PC-9 (cell line): ENCODE data around the gene FOSB. TPM values are rescaled to one million over a fixed set of nuclear protein-coding genes. Genes with fewer than 3 reads are reported as not detected.

ENCODE experiments used
- BruUV-seq: library from RNA; stranded (reverse); fragments of 400-500 nt; replicated peaks from 2 replicates; lab custom pipeline; 2021; lab: Mats Ljungman, UMichigan
- CTCF ChIA-PET: fragments of 300-600 bp; sonication (Branson Sonifier 250); formaldehyde crosslinking; loops from one replicate; lab custom pipeline; 2022; ENCODE audit warnings: antibody characterized with exemption; lab: Charles Lee
- POLR2A ChIA-PET: fragments of 300-600 bp; sonication (Branson Sonifier 250); formaldehyde crosslinking; loops from one replicate; lab custom pipeline; 2022; ENCODE audit warnings: antibody characterized with exemption; ENCODE audit not compliant: unreplicated experiment; lab: Charles Lee
- DNase-seq, 2 experiments: peaks; one replicate each; pipeline versions ENCODE4 v3.0.0 to v3.0.0-alpha.2; 2015 to 2022; ENCODE audit warnings: mixed read lengths in 1 of 2
- H2AFZ ChIP-seq: fragments of 200-600 bp; sonication (generic); 2 replicates; pipeline ENCODE4 v1.8.1; 2017; ENCODE audit warnings: antibody characterized with exemption
- H3F3A ChIP-seq: fragments of 200-600 bp; sonication (generic); 2 replicates; pipeline ENCODE4 v1.8.1; 2017; ENCODE audit warnings: antibody characterized with exemption, mild to moderate bottlenecking, low read depth; ENCODE audit not compliant: insufficient read depth
- H3K27ac ChIP-seq: fragments of 200-600 bp; sonication (generic); 2 replicates; pipeline ENCODE4 v1.6.1; 2016; ENCODE audit warnings: mixed run types
- H3K27me3 ChIP-seq: fragments of 200-600 bp; sonication (generic); 2 replicates; pipeline ENCODE4 v1.6.1; 2016; ENCODE audit warnings: low read depth, mixed run types; ENCODE audit not compliant: insufficient read depth
- H3K36me3 ChIP-seq: fragments of 200-600 bp; sonication (generic); 2 replicates; pipeline ENCODE4 v1.6.1; 2016; ENCODE audit warnings: low read depth, mixed run types
- H3K4me1 ChIP-seq: fragments of 200-600 bp; sonication (generic); replicated peaks from 2 replicates; pipeline ENCODE4 v1.6.1; 2016; ENCODE audit warnings: mixed run types; ENCODE audit not compliant: insufficient read depth
- H3K4me2 ChIP-seq: fragments of 200-600 bp; sonication (generic); 2 replicates; pipeline ENCODE4 v1.6.1; 2017; ENCODE audit warnings: mixed run types
- H3K4me3 ChIP-seq: fragments of 200-600 bp; sonication (generic); 2 replicates; pipeline ENCODE4 v1.6.1; 2016; ENCODE audit warnings: mixed run types
- H3K79me2 ChIP-seq: fragments of 200-600 bp; sonication (generic); 2 replicates; pipeline ENCODE4 v1.6.1; 2017; ENCODE audit warnings: low read depth, mixed run types
- H3K9me2 ChIP-seq: fragments of 200-600 bp; sonication (generic); 2 replicates; pipeline ENCODE4 v1.8.1; 2017; ENCODE audit warnings: mild to moderate bottlenecking; ENCODE audit not compliant: insufficient read depth
- H3K9me3 ChIP-seq: fragments of 200-600 bp; sonication (generic); 2 replicates; pipeline ENCODE4 v1.8.1; 2016; ENCODE audit warnings: low read depth; ENCODE audit not compliant: insufficient read depth
- H4K20me1 ChIP-seq: fragments of 200-600 bp; sonication (generic); 2 replicates; pipeline ENCODE4 v1.8.1; 2017; ENCODE audit not compliant: insufficient read depth
- CTCF ChIP-seq: fragments of 200-600 bp; sonication (generic); conservative IDR thresholded peaks from 2 replicates; pipeline ENCODE4 v1.6.1; 2017; ENCODE audit warnings: mixed run types, antibody characterized with exemption, mild to moderate bottlenecking, moderate library complexity
- EZH2 ChIP-seq: fragments of 200-600 bp; sonication (generic); IDR thresholded peaks from 2 replicates; pipeline ENCODE4 v1.8.0; 2017; ENCODE audit warnings: antibody characterized with exemption, low read depth
- intact Hi-C: fragments of 100-400 bp; cut with micrococcal nuclease; formaldehyde crosslinking; loops from one replicate; pipeline ENCODE4 v1.10.0; 2022; ENCODE audit not compliant: unreplicated experiment
- total RNA-seq: library from RNA; stranded (reverse); gene quantifications from 2 replicates; pipeline ENCODE4 v1.2.3, GENCODE V29; 2021

The FOSB gene
- total RNA-seq, 1 experiment from 2014 or later: 7.9 TPM

DNA sequence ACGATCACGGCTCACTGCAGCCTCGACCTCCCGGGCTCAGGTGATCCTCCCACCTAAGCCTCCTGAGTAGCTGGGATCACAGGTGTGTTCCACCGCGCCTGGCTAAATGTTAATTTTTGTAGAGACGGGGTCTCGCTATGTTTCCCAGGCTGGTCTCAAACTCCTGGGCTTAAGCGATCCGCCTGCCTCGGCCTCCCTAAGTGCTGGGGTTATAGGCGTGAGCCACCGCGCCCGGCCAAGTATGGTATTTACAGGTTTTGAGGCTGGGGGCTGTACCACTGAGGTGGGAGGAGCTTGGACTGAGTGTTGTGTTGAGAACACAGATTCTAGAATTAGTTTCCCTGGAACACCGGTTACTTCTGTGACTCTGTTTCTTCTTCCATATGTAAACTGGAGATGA lies 30.0 kb downstream of the FOSB start:
- DNase-seq: no peak
- ChIA-PET POLR2A (interaction anchor here (0.7 kb wide), 1 partner anchor 153 kb away, joined by 3 read pairs; no protein-coding TSS in a partner anchor), CTCF (no interaction called here)
- TF ChIP-seq EZH2: no peak
- TF ChIP-seq CTCF: no peak
- Histone ChIP-seq H3K27ac (no peak overlapping the region), H3K4me3 (no peak overlapping the region), H3K36me3 (no peaks in the 10 kb centered on the region), H3K9me3 (no peaks in the 10 kb centered on the region), H3K9me2 (no peaks in the 10 kb centered on the region), H4K20me1 (0 out of 2 replicates have a peak, but pooled peaks cover 3% of the 10 kb centered on the region), H3K27me3 (no peaks in the 10 kb centered on the region), H3K4me1 (peaks cover 14% of the 10 kb centered on the region; the same call in 1 of the 2 replicates), H3K4me2 (0 out of 2 replicates have a peak overlapping the region, but pooled peaks have one; percentile 88), H3K79me2 (no peaks in the 10 kb centered on the region), H3F3A (peaks cover 47% of the 10 kb centered on the region), H2AFZ (no peak overlapping the region)
- intact Hi-C loops: no loop called here
- BruUV-seq: TSS peak; percentile 31

- H4K20me1 ChIP-seq: 0 out of 2 replicates have a peak, but pooled peaks cover 3% of the 10 kb centered on the region
- BruUV-seq: no TSS peak
- H3K4me2 ChIP-seq: peak within 1 kb of the TSS; percentile 88
- H3K27me3 ChIP-seq: no peaks in the 10 kb centered on the region
- no peak within 1 kb of the TSS for H3K27ac ChIP-seq
- no peaks in the 10 kb centered on the region for H3K9me2 ChIP-seq
- H3K36me3 ChIP-seq: no peaks in the 10 kb centered on the region
- intact Hi-C loops: no loop called here
- TF ChIP-seq CTCF: no peak
- no peak for TF ChIP-seq EZH2
- DNase-seq: no peak
- H3F3A ChIP-seq: peaks cover 46% of the 10 kb centered on the region
- H2AFZ ChIP-seq: peak within 1 kb of the TSS; percentile 86
- H3K4me1 ChIP-seq: peaks cover 14% of the 10 kb centered on the region; the same call in 1 of the 2 replicates
- H3K9me3 ChIP-seq: no peaks in the 10 kb centered on the region
- CTCF ChIA-PET: no interaction called here
- H3K4me3 ChIP-seq: peak within 1 kb of the TSS; percentile 56; the same call in 1 of the 2 replicates
- no peaks in the 10 kb centered on the region for H3K79me2 ChIP-seq
- POLR2A ChIA-PET: no interaction called here
Observed at GRCh38 chr19:45498411-45499195, 30.8 kb downstream of the FOSB start, which contains the start of gene PPM1N. Gene PPM1N (plus strand): TSS chr19:45498443. CDS start chr19:45498473, 30 bp downstream.

DNA sequence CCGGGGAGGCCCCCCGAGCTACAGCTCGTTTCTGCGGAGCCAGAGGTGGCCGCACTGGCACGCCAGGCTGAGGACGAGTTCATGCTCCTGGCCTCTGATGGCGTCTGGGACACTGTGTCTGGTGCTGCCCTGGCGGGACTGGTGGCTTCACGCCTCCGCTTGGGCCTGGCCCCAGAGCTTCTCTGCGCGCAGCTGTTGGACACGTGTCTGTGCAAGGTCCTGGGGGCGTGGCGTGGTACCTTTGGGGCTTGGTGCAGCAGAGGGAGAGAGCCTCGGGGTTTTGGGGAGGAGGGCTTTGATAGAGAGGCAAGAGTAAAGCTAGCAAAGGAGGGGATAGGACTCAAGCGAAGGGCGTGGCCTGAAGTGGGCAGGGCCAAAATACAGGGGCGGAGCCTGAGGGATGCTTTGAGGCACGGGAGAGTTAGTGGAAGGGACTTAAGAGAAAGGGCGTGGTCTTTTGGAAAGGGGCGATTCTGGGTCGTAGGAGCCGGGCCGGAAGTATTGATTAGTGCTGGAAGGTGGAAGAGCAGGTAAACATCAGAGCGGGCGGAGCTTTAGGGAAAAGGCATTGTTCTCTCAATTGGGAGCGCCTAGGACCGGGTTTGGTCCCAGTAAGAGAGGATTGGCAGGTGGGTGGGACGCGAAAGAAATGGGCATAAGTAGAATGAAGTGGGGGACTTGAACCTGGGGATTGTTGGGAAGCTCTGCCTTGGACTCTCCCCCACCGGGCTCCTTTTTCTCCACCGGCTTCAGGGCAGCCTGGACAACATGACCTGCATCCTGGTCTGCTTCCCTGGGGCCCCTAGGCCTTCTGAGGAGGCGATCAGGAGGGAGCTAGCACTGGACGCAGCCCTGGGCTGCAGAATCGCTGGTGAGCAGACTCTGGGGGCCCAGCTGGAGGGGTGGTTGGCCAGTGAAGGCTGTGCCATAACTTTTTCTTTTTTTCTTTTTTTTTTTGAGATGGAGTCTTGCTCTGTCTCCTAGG lies 31.7 kb downstream of the FOSB start:
- Histone ChIP-seq H3K9me2 (no peaks in the 10 kb centered on the region), H3F3A (peaks cover 39% of the 10 kb centered on the region), H3K4me1 (peaks cover 14% of the 10 kb centered on the region; the same call in 1 of the 2 replicates), H2AFZ (no peak overlapping the region), H4K20me1 (0 out of 2 replicates have a peak, but pooled peaks cover 3% of the 10 kb centered on the region), H3K4me3 (no peak overlapping the region), H3K27me3 (no peaks in the 10 kb centered on the region), H3K36me3 (no peaks in the 10 kb centered on the region), H3K27ac (no peak overlapping the region), H3K9me3 (no peaks in the 10 kb centered on the region), H3K4me2 (no peak overlapping the region), H3K79me2 (no peaks in the 10 kb centered on the region)
- CTCF ChIA-PET: interaction anchor here (0.7 to 0.8 kb wide), 2 partner anchors 13 to 142 kb away, joined by 3 read pairs; no protein-coding TSS in a partner anchor
- BruUV-seq: no TSS peak
- intact Hi-C loops: no loop called here
- TF ChIP-seq CTCF: no peak
- no peak for TF ChIP-seq EZH2
- POLR2A ChIA-PET: no interaction called here
- no peak for DNase-seq
